Psoas muscle (tissue), 8 donors: ENCODE data around the gene SGCD. TPM values are rescaled to one million over a fixed set of nuclear protein-coding genes. Genes with fewer than 3 reads are reported as not detected.

ENCODE experiments used
- ATAC-seq, 4 donors: fragments of 200-7000 bp; cut with Tn5 transposase; one replicate each; pipeline ENCODE4 v1.9.1; 2020; ENCODE audit warnings: moderate library complexity in 3 of 4, mild to moderate bottlenecking in 2 of 4
- DNase-seq, 2 donors: peaks; one replicate each; pipeline ENCODE4 v3.0.0-alpha.2; 2020
- H3K27ac ChIP-seq: fragments of 200-600 bp; one replicate; pipeline ENCODE4 v1.8.0; 2022
- H3K27me3 ChIP-seq, 3 donors: fragments of 200-600 bp in 1 of 3; one replicate each; pipeline versions ENCODE4 v1.6.1 to v1.8.0; 2013 to 2022; ENCODE audit warnings: low read length in 2 of 3, mild to moderate bottlenecking in 2 of 3, moderate library complexity in 1 of 3; ENCODE audit not compliant: insufficient read depth in 3 of 3
- H3K36me3 ChIP-seq, 2 donors: fragments of 200-600 bp in 1 of 2; one replicate each; pipeline versions ENCODE4 v1.6.1 to v1.8.0; 2013 to 2022; ENCODE audit warnings: low read depth in 1 of 2, mild to moderate bottlenecking in 1 of 2, moderate library complexity in 1 of 2; ENCODE audit not compliant: insufficient read depth in 1 of 2
- H3K4me1 ChIP-seq: fragments of 200-600 bp; one replicate; pipeline ENCODE4 v1.8.0; 2022
- H3K4me3 ChIP-seq: fragments of 200-600 bp; one replicate; pipeline ENCODE4 v1.8.0; 2022; ENCODE audit warnings: mild to moderate bottlenecking
- H3K9me3 ChIP-seq: fragments of 200-600 bp; one replicate; pipeline ENCODE4 v1.8.0; 2022
- WGBS, 3 donors: extraction: QIAGEN DNeasy Blood & Tissue Kit; methylation state at CpG; one replicate each; pipeline versions ENCODE4 v1.1.6 to v1.1.7; 2013; 5-methylcytosine and 5-hydroxymethylcytosine counted together
- intact Hi-C, 2 donors: fragments of 100-400 bp; cut with DNase I; formaldehyde crosslinking; loops; one replicate each; pipeline versions ENCODE4 v1.11.0 to v1.14.2; 2022
- polyA plus RNA-seq, 3 donors: library from polyadenylated mRNA; stranded (reverse); fragments of 200-250 nt; gene quantifications; one replicate each; pipeline ENCODE4 v1.2.3, GENCODE V29; 2013
- total RNA-seq, 4 donors: library from RNA; stranded (reverse); fragmentation: NEBNext Ultra II Directional in 2 of 4; extraction: Animal tissue kit (Norgen Biotek cat#: 25700) in 2 of 4; gene quantifications; one replicate each; pipeline versions ENCODE4 v1.2.1 to v1.2.4, GENCODE V29; 2021 to 2023
- TF ChIP-seq, protein P1 (sequence below): fragments of 200-600 bp; IDR thresholded peaks from one replicate; pipeline ENCODE4 v1.8.0; 2022; ENCODE audit warnings: antibody characterized with exemption
- donor health status: healthy with polysubstance abuse.
- donor health status: DM: no; HTN: no; CAD: no; lungs with moderate emphysema.
- donor health status: Bipolar disorder and iron deficiency.
- donor health status: healthy.
- donor health status: DM: yes; HTN: yes; CAD: no.
- donor health status: DM: no; HTN: no; CAD: no.
- donor health status: DM: no; HTN: no; CAD: no.
- donor health status: DM: yes; HTN: yes; CAD: no.

Gene SGCD
- total and polyA plus RNA-seq, 7 donors = 13.2 to 51.5 (median 33.2) TPM

DNA sequence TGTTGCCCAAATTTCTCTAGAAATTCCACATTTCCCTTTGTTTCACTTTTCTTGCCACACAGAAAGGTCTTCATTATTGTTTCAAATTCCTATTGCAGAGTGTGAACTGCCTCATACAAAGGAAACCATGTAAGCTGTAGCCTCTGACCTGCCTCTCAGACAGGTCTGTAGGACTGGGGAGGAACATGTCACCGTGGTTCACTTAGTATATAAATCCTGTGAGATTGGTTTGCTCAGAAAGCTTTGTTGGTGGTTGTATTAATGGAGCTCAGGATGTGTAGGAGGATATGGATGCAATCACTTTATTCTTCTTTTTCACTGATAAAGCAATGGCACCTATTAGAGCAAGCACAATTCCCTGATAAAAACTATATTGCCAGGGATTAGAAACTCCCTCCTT, 4.2 kb downstream of the SGCD start:
- H3K4me3 ChIP-seq = no peak overlapping the region
- intact Hi-C loops = no loop called here
- 12 to 57% (median 19%) methylated on average over 1 of the region's 1 CpG for WGBS, 3 donors
- DNase-seq (no peak), ATAC-seq (no peak)
- no peaks in the 10 kb centered on the region for H3K27me3 ChIP-seq
- no peaks in the 10 kb centered on the region for H3K9me3 ChIP-seq
- peak overlapping the region; percentile 86 for H3K27ac ChIP-seq
- TF ChIP-seq, protein P1, sequence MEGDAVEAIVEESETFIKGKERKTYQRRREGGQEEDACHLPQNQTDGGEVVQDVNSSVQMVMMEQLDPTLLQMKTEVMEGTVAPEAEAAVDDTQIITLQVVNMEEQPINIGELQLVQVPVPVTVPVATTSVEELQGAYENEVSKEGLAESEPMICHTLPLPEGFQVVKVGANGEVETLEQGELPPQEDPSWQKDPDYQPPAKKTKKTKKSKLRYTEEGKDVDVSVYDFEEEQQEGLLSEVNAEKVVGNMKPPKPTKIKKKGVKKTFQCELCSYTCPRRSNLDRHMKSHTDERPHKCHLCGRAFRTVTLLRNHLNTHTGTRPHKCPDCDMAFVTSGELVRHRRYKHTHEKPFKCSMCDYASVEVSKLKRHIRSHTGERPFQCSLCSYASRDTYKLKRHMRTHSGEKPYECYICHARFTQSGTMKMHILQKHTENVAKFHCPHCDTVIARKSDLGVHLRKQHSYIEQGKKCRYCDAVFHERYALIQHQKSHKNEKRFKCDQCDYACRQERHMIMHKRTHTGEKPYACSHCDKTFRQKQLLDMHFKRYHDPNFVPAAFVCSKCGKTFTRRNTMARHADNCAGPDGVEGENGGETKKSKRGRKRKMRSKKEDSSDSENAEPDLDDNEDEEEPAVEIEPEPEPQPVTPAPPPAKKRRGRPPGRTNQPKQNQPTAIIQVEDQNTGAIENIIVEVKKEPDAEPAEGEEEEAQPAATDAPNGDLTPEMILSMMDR = no peak
- H3K4me1 ChIP-seq = peaks cover 27% of the 10 kb centered on the region
- no peaks in the 10 kb centered on the region for H3K36me3 ChIP-seq

DNA sequence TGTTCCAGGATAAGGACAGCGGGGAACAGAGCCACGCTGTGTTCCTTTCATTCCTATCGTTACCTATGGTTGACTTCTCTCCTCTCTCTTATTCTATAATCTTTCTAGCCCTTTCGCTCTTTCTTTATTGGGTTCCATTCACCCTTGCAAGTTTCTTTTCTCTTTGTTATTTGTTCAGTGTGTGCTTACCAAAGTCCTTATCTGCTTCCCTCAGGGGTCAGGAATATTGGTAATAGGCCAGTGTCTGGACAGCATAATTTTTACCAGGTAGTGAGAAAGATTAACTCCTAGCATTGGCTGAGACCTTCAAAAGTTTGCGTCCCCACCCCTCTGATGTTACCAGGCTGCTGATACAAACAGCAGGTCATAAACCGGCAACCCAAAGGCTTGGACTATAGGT, 4.9 kb downstream of the SGCD start:
- DNase-seq = no peak
- Histone ChIP-seq H3K27ac (peak overlapping the region; percentile 86), H3K27me3 (no peaks in the 10 kb centered on the region), H3K9me3 (no peaks in the 10 kb centered on the region), H3K36me3 (no peaks in the 10 kb centered on the region), H3K4me1 (peaks cover 30% of the 10 kb centered on the region), H3K4me3 (no peak overlapping the region)
- intact Hi-C loops = no loop called here
- WGBS, 3 donors = 70 to 83% (median 79%) methylated on average over 6 of the region's 6 CpGs
- no peak for ATAC-seq
- TF ChIP-seq, protein P1 = no peak

DNA sequence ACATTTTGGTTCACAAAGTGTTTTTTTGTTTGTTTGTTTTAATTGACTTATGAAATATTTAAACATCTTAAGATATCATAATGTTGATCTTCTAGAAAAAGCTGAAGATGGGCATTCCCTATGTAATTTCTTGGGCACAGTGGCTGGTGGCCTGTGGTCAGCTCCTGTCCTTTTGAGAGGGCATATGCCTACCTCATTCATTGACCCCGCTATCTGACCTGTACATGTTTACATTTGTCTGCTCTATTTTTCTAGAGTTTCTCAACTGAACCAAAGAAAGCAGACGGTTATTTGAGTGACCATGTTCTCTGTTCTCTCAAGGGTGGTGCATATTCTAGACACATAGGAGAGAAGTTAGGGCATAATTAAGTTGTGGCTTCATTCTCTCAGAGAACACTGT, 5.3 kb downstream of the SGCD start:
- Histone ChIP-seq H3K27ac (peak overlapping the region; percentile 86), H3K36me3 (no peaks in the 10 kb centered on the region), H3K27me3 (no peaks in the 10 kb centered on the region), H3K4me3 (no peak overlapping the region), H3K4me1 (peaks cover 31% of the 10 kb centered on the region), H3K9me3 (no peaks in the 10 kb centered on the region)
- intact Hi-C loops = no loop called here
- TF ChIP-seq, protein P1 = no peak
- DNase-seq (no peak), ATAC-seq (no peak)
- WGBS, 3 donors = 41 to 65% (median 43%) methylated on average over 2 of the region's 2 CpGs

DNA sequence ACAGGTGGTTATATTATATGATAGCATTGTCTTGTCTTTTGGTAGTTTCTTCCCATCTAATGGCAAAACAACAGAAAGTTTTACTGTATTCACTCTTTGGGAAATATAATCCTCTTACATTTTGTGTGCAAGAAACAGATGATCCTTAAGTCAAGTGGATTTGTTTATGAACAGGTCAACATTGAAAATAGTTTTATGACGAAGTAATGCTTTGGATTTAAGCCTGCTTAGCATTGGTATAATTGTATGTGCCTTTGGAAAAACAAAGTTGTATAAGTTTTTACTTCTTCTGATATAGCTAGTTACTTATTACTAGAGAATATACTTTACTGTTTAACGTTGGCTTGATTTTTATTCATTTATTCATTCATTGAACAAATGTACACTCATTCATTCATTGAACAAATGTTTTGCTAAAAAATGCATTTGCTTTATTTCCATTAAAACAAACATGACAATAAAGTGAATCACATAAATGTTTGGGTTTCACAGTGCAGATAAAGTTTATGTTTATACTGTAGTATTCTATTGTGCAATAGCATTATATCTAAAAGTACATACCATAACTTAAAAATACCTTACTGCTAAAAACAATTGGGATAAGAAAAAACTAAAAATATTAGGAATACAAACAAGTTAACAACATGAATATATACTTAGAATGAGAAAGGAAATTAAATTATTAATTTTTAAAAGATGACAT, 12.3 kb downstream of the SGCD start:
- DNase-seq (no peak), ATAC-seq (peak in 1 of 4 donors; percentile 48)
- H3K4me3 ChIP-seq = no peak overlapping the region
- WGBS, 3 donors = 66 to 77% (median 67%) methylated on average over 2 of the region's 2 CpGs
- H3K27me3 ChIP-seq = no peaks in the 10 kb centered on the region
- H3K4me1 ChIP-seq = peaks cover 13% of the 10 kb centered on the region
- TF ChIP-seq, protein P1 = no peak
- intact Hi-C loops = no loop called here
- H3K9me3 ChIP-seq = no peaks in the 10 kb centered on the region
- peaks cover 0 to 8% of the 10 kb centered on the region in 2 donors for H3K36me3 ChIP-seq
- peak overlapping the region; percentile 11 for H3K27ac ChIP-seq

DNA sequence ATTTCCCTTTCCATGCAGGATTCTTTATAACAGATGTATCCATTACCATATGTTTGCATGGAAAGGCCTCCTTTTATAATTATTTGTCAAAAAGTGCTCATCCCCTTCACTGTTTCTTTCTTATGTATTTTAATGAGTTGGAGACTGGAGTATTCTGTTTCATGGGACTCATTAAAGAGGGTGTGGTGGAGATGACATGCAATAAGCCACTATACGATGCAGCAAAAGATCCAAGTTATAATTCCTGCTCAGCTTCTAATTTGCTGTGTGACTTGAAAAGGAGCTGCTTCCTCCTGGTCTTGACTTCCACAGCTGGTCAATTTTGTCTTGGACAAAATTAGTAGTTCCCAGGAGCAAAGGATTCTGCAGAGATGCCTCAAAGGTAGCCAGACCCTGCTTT, 13.9 kb downstream of the SGCD start:
- Histone ChIP-seq H3K4me3 (no peak overlapping the region), H3K4me1 (peaks cover 13% of the 10 kb centered on the region), H3K9me3 (no peaks in the 10 kb centered on the region), H3K27ac (no peak overlapping the region), H3K27me3 (no peaks in the 10 kb centered on the region), H3K36me3 (peaks cover 0 to 24% of the 10 kb centered on the region in 2 donors)
- intact Hi-C loops = no loop called here
- no peak for DNase-seq
- WGBS, 3 donors = 58 to 76% (median 70%) methylated on average over 1 of the region's 1 CpG
- ATAC-seq = no peak
- TF ChIP-seq, protein P1 = no peak
